Smooth muscle cell (in vitro differentiated cells): Measurements from ENCODE around the gene MEPCE. TPM values are rescaled to one million over a fixed set of nuclear protein-coding genes. Genes with fewer than 3 reads are reported as not detected.

Experiments used
- DNase-seq: peaks from one replicate; lab custom pipeline; 2025; ENCODE audit not compliant: unreplicated experiment; lab: John Stamatoyannopoulos, UW
- H2AFZ ChIP-seq: fragments of 200-600 bp; sonication (generic); 2 replicates; pipeline ENCODE4 v1.6.0; 2016; ENCODE audit warnings: antibody characterized with exemption, low read depth, mild to moderate bottlenecking
- H3F3A ChIP-seq: fragments of 200-600 bp; sonication (generic); 2 replicates; pipeline ENCODE4 v1.6.0; 2017; ENCODE audit warnings: antibody characterized with exemption, low read depth
- H3K27ac ChIP-seq: fragments of 200-600 bp; sonication (generic); 2 replicates; pipeline ENCODE4 v1.5.1; 2016; ENCODE audit warnings: low read depth, mild to moderate bottlenecking
- H3K27me3 ChIP-seq: fragments of 200-600 bp; sonication (generic); 2 replicates; pipeline ENCODE4 v1.6.1; 2016; ENCODE audit warnings: low read depth, mild to moderate bottlenecking
- H3K36me3 ChIP-seq: fragments of 200-600 bp; sonication (generic); 2 replicates; pipeline ENCODE4 v1.5.1; 2016; ENCODE audit warnings: low read depth
- H3K4me1 ChIP-seq: fragments of 200-600 bp; sonication (generic); 2 replicates; pipeline ENCODE4 v1.5.1; 2016; ENCODE audit warnings: low read depth
- H3K4me2 ChIP-seq: fragments of 200-600 bp; sonication (generic); 2 replicates; pipeline ENCODE4 v1.6.0; 2016; ENCODE audit warnings: mild to moderate bottlenecking
- H3K4me3 ChIP-seq: fragments of 200-600 bp; sonication (generic); 2 replicates; pipeline ENCODE4 v1.5.1; 2016; ENCODE audit warnings: mild to moderate bottlenecking
- H3K79me2 ChIP-seq: fragments of 200-600 bp; sonication (generic); 2 replicates; pipeline ENCODE4 v1.6.0; 2016; ENCODE audit warnings: low read depth, mild to moderate bottlenecking
- H3K9ac ChIP-seq: fragments of 200-600 bp; sonication (generic); 2 replicates; pipeline ENCODE4 v1.6.0; 2016; ENCODE audit warnings: low read depth
- H3K9me3 ChIP-seq: fragments of 200-600 bp; sonication (generic); replicated peaks from 2 replicates; pipeline ENCODE4 v1.5.1; 2016; ENCODE audit warnings: low read depth
- H4K20me1 ChIP-seq: fragments of 200-600 bp; sonication (generic); 2 replicates; pipeline ENCODE4 v1.6.0; 2016; ENCODE audit warnings: low read depth
- WGBS: methylation state at CpG from one replicate; pipeline ENCODE4 v1.1.7; 2016; ENCODE audit warnings: low lambda C conversion rate; 5-methylcytosine and 5-hydroxymethylcytosine counted together
- polyA plus RNA-seq: library from polyadenylated mRNA; unstranded; fragments of >200 nt; fragmentation: Nextera tagmentation; extraction: Ambion mirVana; gene quantifications from 2 replicates; pipeline ENCODE4 v1.2.1, GENCODE V29; 2016
- total RNA-seq: library from RNA; depleted of rRNA; stranded (reverse); fragments of >200 nt; gene quantifications from 2 replicates; pipeline ENCODE4 v1.2.3, GENCODE V29; 2014
- TF ChIP-seq, protein P1 (sequence below): fragments of 200-600 bp; sonication (generic); IDR thresholded peaks from 2 replicates; pipeline ENCODE4 v1.5.1; 2017; ENCODE audit warnings: borderline replicate concordance, mild to moderate bottlenecking, antibody characterized with exemption; ENCODE audit not compliant: insufficient read depth, poor library complexity, severe bottlenecking

The MEPCE gene
- total and polyA plus RNA-seq, 2 experiments from 2014 or later = 14.8 to 19.7 TPM

DNA sequence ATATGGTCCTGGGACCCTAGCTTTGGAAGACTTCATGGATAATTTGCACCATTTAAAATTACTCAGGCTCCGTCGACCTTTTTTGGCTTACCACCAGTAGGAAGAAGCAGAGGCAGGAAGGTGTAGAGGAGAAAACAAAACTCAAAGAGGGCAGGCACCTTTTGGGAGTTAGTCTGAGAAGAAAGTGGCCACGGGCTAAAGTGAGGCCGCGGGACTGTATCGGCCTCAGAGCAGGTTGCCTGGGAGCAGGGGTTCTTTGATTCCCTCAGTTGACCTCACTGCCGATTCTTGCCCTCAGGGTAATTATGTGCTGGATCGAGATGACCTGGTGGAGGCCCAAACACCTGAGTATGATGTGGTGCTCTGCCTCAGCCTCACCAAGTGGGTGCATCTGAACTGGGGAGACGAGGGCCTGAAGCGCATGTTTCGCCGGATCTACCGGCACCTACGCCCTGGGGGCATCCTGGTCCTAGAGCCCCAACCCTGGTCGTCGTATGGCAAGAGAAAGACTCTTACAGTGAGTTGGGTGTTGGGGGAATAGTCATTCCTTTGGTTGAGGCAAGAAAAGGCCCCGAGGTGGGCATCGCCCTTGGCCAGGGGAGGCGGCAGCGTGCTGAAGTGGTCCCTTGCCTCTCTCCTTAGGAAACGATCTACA, 3.1 kb downstream of the MEPCE start:
- Histone ChIP-seq H3K27ac (no peak overlapping the region), H3F3A (peaks cover 10% of the 10 kb centered on the region), H3K4me3 (no peak overlapping the region), H3K4me1 (peaks cover 27% of the 10 kb centered on the region), H3K79me2 (peaks cover 38% of the 10 kb centered on the region), H2AFZ (no peak overlapping the region), H4K20me1 (peaks cover 23% of the 10 kb centered on the region), H3K4me2 (no peak overlapping the region), H3K27me3 (no peaks in the 10 kb centered on the region), H3K9me3 (no peaks in the 10 kb centered on the region), H3K9ac (no peak overlapping the region), H3K36me3 (no peaks in the 10 kb centered on the region)
- 93% methylated on average over 21 of the region's 21 CpGs for WGBS
- DNase-seq = no peak
- TF ChIP-seq, protein P1, sequence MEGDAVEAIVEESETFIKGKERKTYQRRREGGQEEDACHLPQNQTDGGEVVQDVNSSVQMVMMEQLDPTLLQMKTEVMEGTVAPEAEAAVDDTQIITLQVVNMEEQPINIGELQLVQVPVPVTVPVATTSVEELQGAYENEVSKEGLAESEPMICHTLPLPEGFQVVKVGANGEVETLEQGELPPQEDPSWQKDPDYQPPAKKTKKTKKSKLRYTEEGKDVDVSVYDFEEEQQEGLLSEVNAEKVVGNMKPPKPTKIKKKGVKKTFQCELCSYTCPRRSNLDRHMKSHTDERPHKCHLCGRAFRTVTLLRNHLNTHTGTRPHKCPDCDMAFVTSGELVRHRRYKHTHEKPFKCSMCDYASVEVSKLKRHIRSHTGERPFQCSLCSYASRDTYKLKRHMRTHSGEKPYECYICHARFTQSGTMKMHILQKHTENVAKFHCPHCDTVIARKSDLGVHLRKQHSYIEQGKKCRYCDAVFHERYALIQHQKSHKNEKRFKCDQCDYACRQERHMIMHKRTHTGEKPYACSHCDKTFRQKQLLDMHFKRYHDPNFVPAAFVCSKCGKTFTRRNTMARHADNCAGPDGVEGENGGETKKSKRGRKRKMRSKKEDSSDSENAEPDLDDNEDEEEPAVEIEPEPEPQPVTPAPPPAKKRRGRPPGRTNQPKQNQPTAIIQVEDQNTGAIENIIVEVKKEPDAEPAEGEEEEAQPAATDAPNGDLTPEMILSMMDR = no peak

DNA sequence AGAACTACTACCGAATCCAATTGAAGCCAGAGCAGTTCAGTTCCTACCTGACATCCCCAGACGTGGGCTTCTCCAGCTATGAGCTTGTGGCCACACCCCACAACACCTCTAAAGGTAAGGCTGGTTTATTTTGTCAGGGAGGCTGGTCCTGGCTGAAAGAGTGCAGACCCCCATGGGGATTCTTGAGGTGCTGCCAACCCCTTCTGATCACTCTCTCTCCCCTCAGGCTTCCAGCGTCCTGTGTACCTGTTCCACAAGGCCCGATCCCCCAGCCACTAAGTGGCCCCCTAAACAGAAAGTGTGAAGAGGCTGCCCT, 3.6 kb downstream of the MEPCE start:
- TF ChIP-seq, protein P1 = no peak
- Histone ChIP-seq H2AFZ (no peak overlapping the region), H3K27me3 (no peaks in the 10 kb centered on the region), H3K4me1 (peaks cover 27% of the 10 kb centered on the region), H3K79me2 (peaks cover 38% of the 10 kb centered on the region), H3K4me3 (no peak overlapping the region), H3K4me2 (no peak overlapping the region), H4K20me1 (peaks cover 23% of the 10 kb centered on the region), H3F3A (peaks cover 10% of the 10 kb centered on the region), H3K36me3 (no peaks in the 10 kb centered on the region), H3K9me3 (no peaks in the 10 kb centered on the region), H3K27ac (no peak overlapping the region), H3K9ac (no peak overlapping the region)
- WGBS = 95% methylated on average over 4 of the region's 4 CpGs
- DNase-seq = no peak

DNA sequence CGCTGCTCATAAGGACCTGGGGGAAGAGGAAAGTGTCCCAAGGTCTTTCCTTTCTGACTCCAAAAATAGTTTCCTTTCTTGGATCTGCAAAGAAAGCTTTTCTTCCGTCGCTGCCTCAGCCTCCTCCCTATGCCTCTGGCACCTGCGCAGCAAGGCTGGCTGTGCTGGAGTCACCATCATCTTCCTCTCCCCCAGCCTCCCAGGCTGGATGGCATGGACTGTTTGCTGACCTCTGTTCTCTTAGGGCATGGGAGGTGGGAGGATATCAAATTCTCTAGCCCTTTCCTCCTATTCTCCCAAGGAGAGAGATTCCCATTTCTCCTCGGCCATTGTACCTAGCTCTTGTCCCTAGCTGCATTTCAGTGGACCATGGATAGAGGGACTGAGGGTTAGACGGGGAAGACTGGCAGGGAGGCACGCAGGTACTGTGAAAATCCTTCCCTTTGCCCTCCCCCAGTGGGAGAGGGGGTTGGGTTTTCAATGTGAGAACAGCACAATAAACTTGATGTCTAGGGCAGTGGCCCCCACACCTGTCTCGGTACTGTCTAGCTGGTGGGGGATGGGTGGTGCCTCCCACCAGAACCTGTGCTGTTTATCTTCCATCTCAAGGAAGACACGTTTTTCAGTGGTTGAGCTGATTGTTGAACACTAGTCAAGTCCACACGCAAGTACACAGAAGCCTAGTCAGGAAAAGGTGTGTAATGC, 4.1 kb downstream of the MEPCE start:
- TF ChIP-seq, protein P1 = no peak
- DNase-seq = no peak
- Histone ChIP-seq H3K9me3 (no peaks in the 10 kb centered on the region), H3F3A (peaks cover 10% of the 10 kb centered on the region), H3K27me3 (no peaks in the 10 kb centered on the region), H3K79me2 (peaks cover 38% of the 10 kb centered on the region), H3K36me3 (no peaks in the 10 kb centered on the region), H3K9ac (no peak overlapping the region), H3K4me3 (no peak overlapping the region), H3K4me1 (peaks cover 27% of the 10 kb centered on the region), H3K27ac (no peak overlapping the region), H4K20me1 (peaks cover 23% of the 10 kb centered on the region), H2AFZ (no peak overlapping the region), H3K4me2 (no peak overlapping the region)
- WGBS = 91% methylated on average over 10 of the region's 10 CpGs
